Measurements from ENCODE around the gene APH1A. TPM values are rescaled to one million over a fixed set of nuclear protein-coding genes. Genes with fewer than 3 reads are reported as not detected.
A peak's percentile ranks its signal among the peaks of the same experiment; 100 is the strongest.

APH1A gene
- total and polyA plus RNA-seq, 2 of the 13 experiments (the other 11 are each of a cell fraction or from before 2014, with no cell fraction given), result 114 to 130 TPM

- TF ChIP-seq DBP (CRISPR knock-in tag; IDR thresholded peaks at IDR 0.05; ENCODE audit: not compliant biosample characterization), result no peak
- TF ChIP-seq ZFAT (CRISPR knock-in tag; conservative IDR thresholded peaks at IDR 0.05), result no peak
- no peak for TF ChIP-seq HOMEZ (CRISPR knock-in tag; IDR thresholded peaks at IDR 0.05; ENCODE audit: low read depth)
- 0 out of 2 replicates have a peak, but pooled peaks have one; percentile 24 for TF ChIP-seq ZNF264 (CRISPR knock-in tag; IDR thresholded peaks at IDR 0.05)
- no peak; the same call in 1 of the 2 replicates for TF ChIP-seq CREB3 (CRISPR knock-in tag; IDR thresholded peaks at IDR 0.05)
- 0 out of 2 replicates have a peak, but pooled peaks have one; percentile 35 for TF ChIP-seq ZNF253 (CRISPR knock-in tag; IDR thresholded peaks at IDR 0.05; ENCODE audit: borderline replicate concordance)
- TF ChIP-seq ZNF660 (CRISPR knock-in tag; IDR thresholded peaks at IDR 0.05; ENCODE audit: borderline replicate concordance, low read depth), result no peak
- TF ChIP-seq ZNF547 (CRISPR knock-in tag; IDR thresholded peaks at IDR 0.05), result no peak
- no peak for TF ChIP-seq ZNF770 (CRISPR knock-in tag; IDR thresholded peaks at IDR 0.05)
- 0 out of 2 replicates have a peak, but pooled peaks have one; percentile 45 for TF ChIP-seq ZSCAN30 (CRISPR knock-in tag; IDR thresholded peaks at IDR 0.05)
- TF ChIP-seq SNAPC5 (CRISPR knock-in tag; IDR thresholded peaks at IDR 0.05; ENCODE audit: borderline replicate concordance), result no peak
- TF ChIP-seq REST (IDR thresholded peaks at IDR 0.05; ENCODE audit: borderline replicate concordance in 1 of 2, low read depth in 1 of 2, low read length in 2 of 2), result peak; percentile 10 to 89
- peak; percentile 95 for TF ChIP-seq HOXA3 (CRISPR knock-in tag; IDR thresholded peaks at IDR 0.05)
- no peak for TF ChIP-seq CSRNP1 (CRISPR knock-in tag; IDR thresholded peaks at IDR 0.05)
- no peak for TF ChIP-seq ZNF138 (CRISPR knock-in tag; IDR thresholded peaks at IDR 0.05; ENCODE audit: low read depth)
Observed at GRCh38 chr1:150235852-150236613, 32.8 kb downstream of the APH1A start, which contains the start of gene ANP32E (continued).

Measured in HepG2 (cell line).